K562 (cell line): ENCODE data around the gene CAPZA1. TPM values are rescaled to one million over a fixed set of nuclear protein-coding genes. Genes with fewer than 3 reads are reported as not detected.

Experiments
- CHD4 ChIP-seq: fragments of 200-600 bp; sonication (generic); IDR thresholded peaks from 3 replicates; pipeline ENCODE4 v1.6.1; 2012; ENCODE audit warnings: low read depth, mild to moderate bottlenecking, mixed read lengths, low read length, inconsistent platforms; ENCODE audit not compliant: insufficient read depth, insufficient replicate concordance, poor library complexity, severe bottlenecking
- ETV5 ChIP-seq: sonication (generic); formaldehyde crosslinking; IDR thresholded peaks from 2 replicates; pipeline ENCODE4 v1.4.0; 2020; ENCODE audit warnings: low read depth, mild to moderate bottlenecking, missing genetic modification reagents
- GABPB2 ChIP-seq: fragments of 250-450 bp; sonication (Bioruptor Pico); conservative IDR thresholded peaks from 2 replicates; pipeline ENCODE4 v1.5.1; 2021; ENCODE audit warnings: mild to moderate bottlenecking
- HEY1 ChIP-seq: fragments of 250-450 bp; sonication (Bioruptor Pico); IDR thresholded peaks from 2 replicates; pipeline ENCODE4 v1.5.0; 2020; ENCODE audit warnings: mild to moderate bottlenecking, moderate library complexity, borderline replicate concordance
- JUND ChIP-seq, 2 experiments: IDR thresholded peaks; 2 replicates in 1 of 2; 3 replicates in 1 of 2; pipeline ENCODE4 v1.6.1; 2011; ENCODE audit warnings: borderline replicate concordance in 2 of 2, low read depth in 2 of 2, low read length in 2 of 2, improper control_type of control experiment in 1 of 2, missing biosample characterization in 1 of 2, missing genetic modification characterization in 1 of 2, missing genetic modification reagents in 1 of 2
- NCOA6 ChIP-seq: fragments of 450-650 bp; IDR thresholded peaks from 2 replicates; pipeline ENCODE4 v1.6.1; 2017; ENCODE audit warnings: mild to moderate bottlenecking
- SIX5 ChIP-seq, 2 experiments: IDR thresholded peaks; 2 replicates each; pipeline ENCODE4 v1.6.1; 2011; ENCODE audit warnings: low read length in 2 of 2, borderline replicate concordance in 1 of 2, low read depth in 1 of 2, mild to moderate bottlenecking in 1 of 2, moderate library complexity in 1 of 2; ENCODE audit not compliant: insufficient read depth in 1 of 2
- SMC3 ChIP-seq: conservative IDR thresholded peaks from 2 replicates; pipeline ENCODE4 v1.6.1; 2011; ENCODE audit warnings: low read depth, low read length, improper control_type of control experiment; ENCODE audit not compliant: insufficient read depth
- SUPT5H ChIP-seq: fragments of 450-650 bp; IDR thresholded peaks from 2 replicates; pipeline ENCODE4 v1.6.1; 2016
- ZBTB1 ChIP-seq: sonication (generic); formaldehyde crosslinking; IDR thresholded peaks from 2 replicates; pipeline ENCODE4 v1.8.1; 2023; ENCODE audit warnings: missing genetic modification reagents, low read depth, mild to moderate bottlenecking, borderline replicate concordance
- ZC3H11A ChIP-seq: IDR thresholded peaks from 2 replicates; pipeline ENCODE4 v1.6.1; 2012; ENCODE audit warnings: low read depth, low read length, improper control_type of control experiment
- ZNF212 ChIP-seq: fragments of 450-650 bp; formaldehyde crosslinking; IDR thresholded peaks from 2 replicates; pipeline ENCODE4 v1.4.0; 2020; ENCODE audit warnings: mild to moderate bottlenecking
- polyA plus RNA-seq, 8 experiments: library from polyadenylated mRNA; depleted of rRNA in 4 of 8; stranded (reverse) in 5 of 8; unstranded in 3 of 8; fragments of >200 nt; fragmentation: Nextera tagmentation in 2 of 8; fragmentation: Illumina TruSeq in 1 of 8; extraction: Ambion mirVana in 2 of 8; extraction: Trizol in 1 of 8; gene quantifications; 2 replicates each; pipeline versions ENCODE4 v1.2.1 to v1.2.3, GENCODE V29; 2011 to 2014; ENCODE audit warnings: inconsistent platforms in 1 of 8, missing spikeins in 1 of 8
- total RNA-seq, 7 experiments: library from RNA; depleted of rRNA in 6 of 7; stranded (reverse); fragments of >200 nt in 6 of 7; fragmentation: Illumina TruSeq in 2 of 7; extraction: Trizol in 2 of 7; gene quantifications; 2 replicates each; pipeline versions ENCODE4 v1.2.1 to v1.2.3, GENCODE V29; 2011 to 2021; ENCODE audit warnings: low replicate concordance in 1 of 7
- TF ChIP-seq, protein P1 (sequence below): sonication (generic); formaldehyde crosslinking; IDR thresholded peaks from 2 replicates; pipeline ENCODE4 v1.8.0; 2022; ENCODE audit warnings: mild to moderate bottlenecking, missing genetic modification reagents
- TF ChIP-seq, protein P2 (sequence below), 2 experiments: IDR thresholded peaks; 2 replicates each; pipeline ENCODE4 v1.6.1; 2011; ENCODE audit warnings: borderline replicate concordance in 1 of 2, control low read depth in 1 of 2, low read depth in 1 of 2, low read length in 1 of 2, mild to moderate bottlenecking in 1 of 2, mixed read lengths in 1 of 2, moderate library complexity in 1 of 2; ENCODE audit not compliant: insufficient read depth in 1 of 2, insufficient read length in 1 of 2, poor library complexity in 1 of 2, severe bottlenecking in 1 of 2; ENCODE audit errors: extremely low read depth in 1 of 2
- TF ChIP-seq, protein P3 (sequence below): fragments of 450-650 bp; IDR thresholded peaks from 2 replicates; pipeline ENCODE4 v1.6.1; 2018; ENCODE audit not compliant: partially characterized antibody
- TF ChIP-seq, protein P4 (sequence below), 2 experiments: fragments of 450-650 bp; IDR thresholded peaks; 2 replicates each; pipeline ENCODE4 v1.6.1; 2016

CAPZA1 gene
- total and polyA plus RNA-seq, 9 of the 15 experiments (the other 6 are each of a cell fraction or from before 2014, with no cell fraction given) = 237 to 1,020 (median 306) TPM

DNA sequence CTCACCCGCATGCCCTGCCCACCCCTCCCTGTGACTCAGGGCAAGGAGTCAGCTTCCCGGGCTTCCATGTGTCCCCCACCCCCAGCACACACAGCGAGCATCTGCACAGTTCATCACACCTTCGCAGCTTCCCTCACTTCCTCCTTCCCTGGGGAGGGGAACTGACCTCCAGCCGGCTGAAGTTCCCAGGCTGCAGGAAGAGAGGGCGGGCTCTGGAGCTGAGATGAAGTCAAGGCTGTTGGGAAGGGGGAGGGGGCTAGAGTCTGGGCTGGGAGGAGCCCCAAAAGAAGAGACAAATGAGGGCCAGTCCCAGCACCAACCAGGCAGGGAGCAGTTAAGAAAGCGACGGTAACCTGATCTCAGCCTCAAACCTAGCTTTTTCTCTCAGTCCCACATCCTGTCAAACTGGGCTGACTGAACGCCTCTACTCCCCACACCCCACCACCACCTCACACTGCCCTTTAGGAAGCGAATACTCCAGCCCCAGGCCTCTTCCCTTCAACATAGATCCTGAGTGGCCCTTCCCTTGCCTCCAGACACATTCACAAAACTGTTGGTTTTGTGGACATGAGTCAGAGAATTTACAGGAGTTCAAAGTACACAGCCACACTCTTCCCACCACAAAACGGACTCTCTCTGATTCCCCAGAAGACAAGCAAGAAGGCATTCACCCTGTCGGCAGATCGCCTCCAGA, 85.4 kb downstream of the CAPZA1 start (continued):
- TF ChIP-seq ETV5 (CRISPR knock-in tag) (peak; percentile 69), SIX5 (IDR thresholded peaks at IDR 0.05; ENCODE audit: borderline replicate concordance in 1 of 2, insufficient read depth in 1 of 2, low read depth in 1 of 2, low read length in 2 of 2) (peak in 1 of 2 experiments; percentile 39; a peak in 2 of 4 replicates), SMC3 (peak; percentile 19; the same call in 1 of the 2 replicates), NCOA6 (no peak), SUPT5H (peak; percentile 94), JUND (IDR thresholded peaks at IDR 0.05; ENCODE audit: borderline replicate concordance, low read depth, low read length) (peak; percentile 65), JUND (tag; IDR thresholded peaks at IDR 0.05; ENCODE audit: borderline replicate concordance, low read depth, low read length) (peak; percentile 66; the same call in 1 of the 3 replicates), ZC3H11A (no peak), GABPB2 (CRISPR knock-in tag) (no peak), ZNF212 (CRISPR knock-in tag) (no peak), HEY1 (CRISPR knock-in tag) (no peak), ZBTB1 (peak; percentile 34; the same call in 1 of the 2 replicates), CHD4 (no peak)
- TF ChIP-seq, protein P1, sequence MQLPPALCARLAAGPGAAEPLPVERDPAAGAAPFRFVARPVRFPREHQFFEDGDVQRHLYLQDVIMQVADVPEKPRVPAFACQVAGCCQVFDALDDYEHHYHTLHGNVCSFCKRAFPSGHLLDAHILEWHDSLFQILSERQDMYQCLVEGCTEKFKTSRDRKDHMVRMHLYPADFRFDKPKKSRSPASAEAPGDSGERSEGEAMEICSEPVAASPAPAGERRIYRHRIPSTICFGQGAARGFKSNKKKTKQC (CRISPR knock-in tag) = no peak
- TF ChIP-seq, protein P2, sequence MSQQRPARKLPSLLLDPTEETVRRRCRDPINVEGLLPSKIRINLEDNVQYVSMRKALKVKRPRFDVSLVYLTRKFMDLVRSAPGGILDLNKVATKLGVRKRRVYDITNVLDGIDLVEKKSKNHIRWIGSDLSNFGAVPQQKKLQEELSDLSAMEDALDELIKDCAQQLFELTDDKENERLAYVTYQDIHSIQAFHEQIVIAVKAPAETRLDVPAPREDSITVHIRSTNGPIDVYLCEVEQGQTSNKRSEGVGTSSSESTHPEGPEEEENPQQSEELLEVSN (IDR thresholded peaks at IDR 0.05; ENCODE audit: borderline replicate concordance in 1 of 2, extremely low read depth in 1 of 2, insufficient read depth in 1 of 2, insufficient read length in 1 of 2, low read depth in 1 of 2, low read length in 1 of 2, poor library complexity in 1 of 2, severe bottlenecking in 1 of 2) = peak; percentile 94 to 98
- TF ChIP-seq, protein P3, sequence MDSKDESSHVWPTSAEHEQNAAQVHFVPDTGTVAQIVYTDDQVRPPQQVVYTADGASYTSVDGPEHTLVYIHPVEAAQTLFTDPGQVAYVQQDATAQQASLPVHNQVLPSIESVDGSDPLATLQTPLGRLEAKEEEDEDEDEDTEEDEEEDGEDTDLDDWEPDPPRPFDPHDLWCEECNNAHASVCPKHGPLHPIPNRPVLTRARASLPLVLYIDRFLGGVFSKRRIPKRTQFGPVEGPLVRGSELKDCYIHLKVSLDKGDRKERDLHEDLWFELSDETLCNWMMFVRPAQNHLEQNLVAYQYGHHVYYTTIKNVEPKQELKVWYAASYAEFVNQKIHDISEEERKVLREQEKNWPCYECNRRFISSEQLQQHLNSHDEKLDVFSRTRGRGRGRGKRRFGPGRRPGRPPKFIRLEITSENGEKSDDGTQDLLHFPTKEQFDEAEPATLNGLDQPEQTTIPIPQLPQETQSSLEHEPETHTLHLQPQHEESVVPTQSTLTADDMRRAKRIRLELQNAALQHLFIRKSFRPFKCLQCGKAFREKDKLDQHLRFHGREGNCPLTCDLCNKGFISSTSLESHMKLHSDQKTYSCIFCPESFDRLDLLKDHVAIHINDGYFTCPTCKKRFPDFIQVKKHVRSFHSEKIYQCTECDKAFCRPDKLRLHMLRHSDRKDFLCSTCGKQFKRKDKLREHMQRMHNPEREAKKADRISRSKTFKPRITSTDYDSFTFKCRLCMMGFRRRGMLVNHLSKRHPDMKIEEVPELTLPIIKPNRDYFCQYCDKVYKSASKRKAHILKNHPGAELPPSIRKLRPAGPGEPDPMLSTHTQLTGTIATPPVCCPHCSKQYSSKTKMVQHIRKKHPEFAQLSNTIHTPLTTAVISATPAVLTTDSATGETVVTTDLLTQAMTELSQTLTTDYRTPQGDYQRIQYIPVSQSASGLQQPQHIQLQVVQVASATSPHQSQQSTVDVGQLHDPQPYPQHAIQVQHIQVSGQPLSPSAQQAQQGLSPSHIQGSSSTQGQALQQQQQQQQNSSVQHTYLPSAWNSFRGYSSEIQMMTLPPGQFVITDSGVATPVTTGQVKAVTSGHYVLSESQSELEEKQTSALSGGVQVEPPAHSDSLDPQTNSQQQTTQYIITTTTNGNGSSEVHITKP = peak; percentile 57
- TF ChIP-seq, protein P4, sequence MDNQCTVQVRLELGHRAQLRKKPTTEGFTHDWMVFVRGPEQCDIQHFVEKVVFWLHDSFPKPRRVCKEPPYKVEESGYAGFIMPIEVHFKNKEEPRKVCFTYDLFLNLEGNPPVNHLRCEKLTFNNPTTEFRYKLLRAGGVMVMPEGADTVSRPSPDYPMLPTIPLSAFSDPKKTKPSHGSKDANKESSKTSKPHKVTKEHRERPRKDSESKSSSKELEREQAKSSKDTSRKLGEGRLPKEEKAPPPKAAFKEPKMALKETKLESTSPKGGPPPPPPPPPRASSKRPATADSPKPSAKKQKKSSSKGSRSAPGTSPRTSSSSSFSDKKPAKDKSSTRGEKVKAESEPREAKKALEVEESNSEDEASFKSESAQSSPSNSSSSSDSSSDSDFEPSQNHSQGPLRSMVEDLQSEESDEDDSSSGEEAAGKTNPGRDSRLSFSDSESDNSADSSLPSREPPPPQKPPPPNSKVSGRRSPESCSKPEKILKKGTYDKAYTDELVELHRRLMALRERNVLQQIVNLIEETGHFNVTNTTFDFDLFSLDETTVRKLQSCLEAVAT (IDR thresholded peaks at IDR 0.05) = peak; percentile 85 to 91
